DMS153 (cell line): Measurements from ENCODE around the gene TRMT2B.
"Not testable (repeated sequence)": the region's sequence is repeated elsewhere in the genome, so short reads cannot be mapped to it uniquely, and the experiment has no call there.

ENCODE experiments used
- DNase-seq: peaks from one replicate; lab custom pipeline; 2025; lab: John Stamatoyannopoulos, UW

Gene TRMT2B

GRCh38 chrX:101009090-101009489 lies 42.8 kb downstream of the TRMT2B start:
- no peak for DNase-seq

DNA sequence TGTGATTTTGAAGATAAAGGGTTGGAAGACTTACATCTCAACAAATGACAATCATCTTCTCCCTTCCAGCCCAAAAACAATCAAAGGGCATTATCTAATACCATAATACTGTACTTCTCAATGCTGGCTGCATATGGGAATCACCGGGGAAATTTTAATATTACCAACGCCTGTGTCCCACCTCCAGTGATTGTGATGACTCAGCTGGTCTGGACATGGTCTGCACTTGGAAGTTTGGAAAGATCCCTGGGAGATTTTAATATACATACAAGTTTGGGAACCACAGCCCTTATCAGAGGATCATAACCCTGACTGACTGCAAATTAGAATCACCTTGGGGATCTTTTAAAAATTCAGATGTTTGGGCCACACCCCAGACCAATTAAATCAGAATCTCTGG lies 52.5 kb downstream of the TRMT2B start:
- no peak for DNase-seq

DNA sequence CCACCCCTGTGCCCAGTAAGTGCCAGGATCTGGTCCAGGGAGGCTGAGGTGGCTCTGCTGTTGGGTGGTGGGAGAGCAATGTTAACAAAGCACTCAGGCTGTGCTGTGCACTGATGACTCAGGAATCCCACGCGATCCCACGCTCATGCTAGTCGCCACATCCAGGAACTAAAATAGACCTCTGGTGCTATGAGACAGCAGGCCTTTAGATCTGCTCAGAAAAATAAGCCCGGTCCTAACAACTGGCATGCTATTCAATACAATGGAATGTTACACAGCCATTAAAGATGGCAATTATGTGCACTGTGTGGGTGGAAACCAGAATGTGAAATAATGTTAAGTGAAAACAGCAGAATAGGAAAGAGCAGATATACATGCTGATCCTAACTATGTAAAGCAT lies 56.4 kb downstream of the TRMT2B start:
- no peak for DNase-seq

DNA sequence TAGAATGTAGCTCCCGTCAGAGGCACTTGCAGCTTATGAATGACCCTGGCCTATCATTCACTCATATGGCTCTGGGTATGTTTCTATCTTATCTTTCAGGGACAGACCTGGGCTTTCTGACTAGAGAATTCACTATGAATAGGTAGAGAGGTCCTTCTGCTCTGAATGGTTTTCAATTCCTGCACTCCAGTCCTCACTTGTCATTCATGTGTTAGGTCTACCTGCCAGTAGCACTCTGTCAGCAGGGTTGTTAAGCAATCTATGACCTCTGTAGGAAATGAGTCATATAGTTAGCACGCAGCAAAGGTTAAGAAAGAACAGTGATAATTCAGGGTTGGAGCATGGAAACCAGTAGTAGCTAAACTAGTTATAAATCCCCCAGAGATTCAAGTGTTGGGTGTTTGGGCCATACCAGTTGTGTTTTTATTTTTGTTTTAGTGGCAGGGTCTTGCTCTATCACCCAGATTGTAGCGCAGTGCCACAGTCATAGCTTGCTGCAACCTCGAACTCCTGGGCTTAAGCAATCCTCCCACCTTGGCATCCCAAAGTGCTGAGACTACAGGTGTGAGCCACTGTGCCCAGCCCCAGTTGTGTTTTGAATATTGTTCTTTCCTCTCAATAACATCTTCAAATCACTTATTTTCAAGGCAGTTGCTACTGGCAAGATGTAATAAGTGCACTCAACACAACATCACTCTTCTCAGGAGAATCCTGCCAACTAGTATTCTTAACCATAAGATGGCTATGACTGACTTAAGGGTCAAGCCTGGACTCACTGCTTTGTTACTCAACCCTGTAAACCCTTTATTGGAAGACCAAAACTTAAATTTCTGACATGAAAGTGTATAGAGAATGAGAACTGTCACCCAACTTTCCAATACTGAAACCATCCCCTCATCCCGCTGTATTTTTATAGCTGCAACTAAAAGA lies 57.3 kb downstream of the TRMT2B start:
- no peak for DNase-seq

DNA sequence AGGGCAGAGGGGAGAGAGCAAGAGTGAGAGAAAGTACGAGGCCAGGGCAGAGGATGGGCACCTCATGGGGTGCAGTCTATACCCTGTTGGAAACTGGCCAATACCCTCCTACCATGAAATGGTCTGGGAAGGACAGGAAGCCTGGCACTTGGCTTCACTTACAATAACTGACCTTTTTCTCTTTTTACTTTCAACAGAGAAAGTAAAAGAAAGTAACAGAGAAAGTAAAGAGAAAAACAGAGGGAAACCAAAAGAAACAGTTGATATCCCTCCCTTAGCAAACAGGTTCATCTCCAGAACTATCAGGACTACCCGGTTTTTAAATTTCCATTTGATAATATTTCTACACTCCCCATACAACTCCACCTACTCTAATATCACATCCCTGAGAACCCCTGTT lies 61.8 kb downstream of the TRMT2B start:
- DNase-seq, result no peak

DNA sequence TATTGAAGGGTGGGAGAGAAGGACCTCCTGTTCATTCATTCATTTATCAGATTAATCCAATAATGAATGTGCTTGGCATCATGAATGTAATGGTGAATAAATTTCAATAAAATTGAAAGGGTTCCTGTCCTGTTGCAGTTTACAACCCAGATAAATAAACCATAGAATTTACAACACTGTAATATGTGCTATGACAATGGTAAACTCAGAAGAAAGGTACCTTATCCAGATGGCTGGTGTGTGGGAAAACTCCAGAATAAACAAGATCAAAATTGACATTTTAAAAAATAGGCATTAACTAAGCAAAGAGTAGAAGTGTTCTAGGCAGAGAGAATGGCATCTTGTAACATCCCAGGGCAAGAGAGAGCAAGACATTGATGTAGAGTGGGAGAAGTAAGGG lies 67.1 kb downstream of the TRMT2B start:
- DNase-seq, result no peak

DNA sequence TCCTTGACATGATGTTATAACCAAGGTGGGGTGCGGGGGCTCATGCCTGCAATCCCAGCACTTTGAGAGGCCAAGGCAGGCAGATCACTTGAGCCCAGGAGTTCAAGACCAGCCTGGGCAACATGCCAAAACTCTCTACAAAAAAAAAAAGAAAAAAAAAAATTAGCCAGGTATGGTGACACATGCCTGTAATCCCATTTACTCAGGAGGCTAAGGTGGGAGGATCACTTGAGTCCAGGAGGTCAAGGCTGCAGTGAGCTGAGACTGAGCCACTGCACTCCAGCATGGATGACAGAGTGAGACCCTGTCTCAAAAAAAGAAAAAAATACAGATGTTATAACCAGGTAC lies 70.4 kb downstream of the TRMT2B start:
- not testable (repeated sequence) for DNase-seq

DNA sequence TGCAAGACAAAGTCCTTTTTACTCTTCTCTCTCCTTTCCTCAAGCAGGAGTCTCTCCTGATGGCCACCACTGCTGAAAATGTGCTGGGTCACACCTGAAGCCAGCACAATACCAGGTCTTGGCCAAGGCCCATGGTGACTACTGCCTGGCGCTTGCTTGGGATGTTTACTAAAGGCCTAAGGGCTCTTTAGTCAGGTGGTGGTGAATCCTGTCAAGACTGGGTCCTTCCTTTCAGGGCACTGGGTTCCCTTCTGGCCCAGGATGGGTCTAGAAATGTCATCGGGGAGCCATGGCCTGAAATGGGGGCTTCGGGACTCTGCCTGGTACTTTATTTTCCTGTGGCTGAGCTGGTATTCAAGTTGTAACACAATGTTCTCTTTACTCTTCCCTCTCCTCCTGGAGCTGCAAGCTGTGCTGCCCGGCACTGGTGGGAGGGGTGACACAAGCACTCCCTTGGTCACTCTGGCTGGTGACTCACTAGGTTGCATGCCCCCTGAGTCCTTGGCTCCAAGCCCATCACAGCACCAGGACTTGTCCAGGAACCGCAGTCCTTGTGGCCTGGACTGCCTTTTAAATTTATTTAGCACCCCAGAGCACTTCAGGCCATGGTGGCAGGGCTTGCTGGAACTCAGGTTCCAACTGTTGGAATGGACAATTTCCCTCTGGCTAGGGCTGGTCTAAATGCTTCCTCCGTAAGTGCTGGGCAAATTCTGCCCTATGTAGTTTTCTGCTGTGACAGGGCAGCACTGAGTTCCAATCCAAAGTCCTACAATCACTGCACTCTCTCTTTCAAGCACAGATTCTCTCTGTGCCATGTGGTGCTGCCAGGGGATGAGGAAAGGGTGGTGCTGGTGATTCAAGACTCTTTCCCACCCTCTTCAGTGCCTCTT lies 71.1 kb downstream of the TRMT2B start:
- no peak for DNase-seq

DNA sequence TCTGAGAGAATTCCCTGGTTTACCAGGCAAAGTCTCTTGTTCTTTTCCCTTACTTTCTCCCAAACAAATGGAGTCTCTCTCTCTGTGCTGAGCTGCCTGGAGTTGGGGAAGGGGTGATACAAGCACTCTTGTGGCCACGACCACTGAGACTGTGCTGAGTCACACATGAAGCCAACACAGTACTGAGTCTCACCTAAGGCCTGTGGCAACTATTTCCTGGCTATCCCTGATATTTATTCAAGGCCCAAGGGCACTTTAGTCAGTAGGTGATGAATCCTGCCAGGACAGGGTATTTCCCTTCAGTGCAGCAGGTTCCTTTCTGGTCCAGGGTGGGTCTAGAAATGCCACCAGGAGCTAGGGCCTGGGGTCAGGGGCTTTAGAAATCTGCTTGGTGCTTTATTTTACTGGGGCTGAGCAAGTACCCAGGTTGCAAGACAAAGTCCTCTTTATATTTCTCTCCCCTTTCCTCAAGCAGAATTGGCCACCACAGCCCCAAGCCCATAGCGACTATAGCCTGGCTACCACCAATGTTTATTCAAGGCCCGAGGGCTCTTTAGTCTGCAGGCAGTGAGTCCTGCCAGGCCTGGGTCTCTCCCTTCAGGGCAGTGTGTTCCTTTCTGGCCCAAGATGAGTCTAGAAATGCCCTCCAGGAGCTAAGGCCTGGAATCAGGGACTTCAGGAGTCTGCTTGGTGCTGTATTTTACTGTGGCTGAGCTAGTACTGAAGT lies 71.9 kb downstream of the TRMT2B start:
- no peak for DNase-seq

DNA sequence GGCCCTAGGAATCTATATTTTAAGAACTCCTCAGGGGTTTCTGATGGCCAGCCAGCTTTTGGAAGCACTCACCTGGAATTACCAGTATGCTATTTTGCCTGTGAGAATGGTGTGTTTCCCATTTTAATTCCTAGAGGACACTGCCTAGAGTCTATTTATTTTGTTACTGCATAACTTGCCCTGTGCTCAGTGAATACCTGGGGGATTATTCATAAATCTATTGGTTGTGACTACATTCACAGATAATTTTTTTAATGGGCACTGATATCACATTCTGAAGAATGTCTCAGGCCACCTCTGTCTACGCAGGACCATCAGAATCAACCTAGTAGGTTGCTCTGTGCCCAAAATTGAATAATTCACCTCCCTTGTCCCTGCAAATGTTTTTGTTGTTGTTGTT lies 75.7 kb downstream of the TRMT2B start:
- no peak for DNase-seq

GRCh38 chrX:100975212-100975611 lies 76.7 kb downstream of the TRMT2B start:
- DNase-seq, result no peak

- DNase-seq, result no peak
These were observed 78.5 kb downstream of the TRMT2B start for GRCh38 chrX:100973411-100973810.

DNA sequence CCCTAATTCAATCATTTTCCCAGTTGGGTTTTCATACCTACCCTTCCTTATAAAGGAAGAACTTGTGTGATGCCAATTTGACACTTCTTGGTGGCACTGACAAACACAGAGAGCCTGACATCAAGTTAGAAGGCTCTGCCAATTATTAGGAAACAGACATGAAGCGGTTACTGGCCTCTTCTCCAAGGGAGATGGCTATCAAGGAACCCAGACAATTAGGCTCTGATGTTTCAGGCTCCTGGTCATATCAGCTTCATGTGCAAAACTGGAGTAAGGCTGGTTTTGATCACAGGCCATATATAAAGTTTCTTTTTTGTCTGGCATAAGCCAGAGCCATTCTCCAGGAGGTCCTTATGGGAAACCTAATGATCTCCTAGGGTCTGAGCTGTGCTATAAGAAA lies 82.0 kb downstream of the TRMT2B start:
- no peak for DNase-seq

DNA sequence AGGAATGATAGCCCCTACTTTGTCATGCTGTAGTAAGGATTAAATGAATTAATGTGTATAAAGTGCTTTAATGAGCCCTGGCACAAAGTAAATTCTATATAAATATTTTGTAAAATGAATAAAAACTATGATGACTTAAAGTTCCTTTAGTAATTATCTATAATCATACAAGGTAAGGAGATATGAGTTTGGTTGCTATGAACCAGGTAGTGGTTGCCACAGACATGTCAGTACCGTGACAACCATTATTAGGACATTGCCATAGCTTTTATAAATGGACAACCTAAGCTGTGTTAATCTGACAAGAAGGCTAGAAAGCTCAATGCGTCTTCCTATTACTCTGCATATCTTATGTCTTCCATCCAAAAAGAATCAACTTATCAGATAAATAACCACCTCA lies 82.5 kb downstream of the TRMT2B start, which contains the start of gene ARL13A:
Gene ARL13A (plus strand): TSS at position 301 of the 400 bp plus-strand sequence. CDS start 3,982 bp downstream, outside the sequence.
- DNase-seq, result no peak

DNA sequence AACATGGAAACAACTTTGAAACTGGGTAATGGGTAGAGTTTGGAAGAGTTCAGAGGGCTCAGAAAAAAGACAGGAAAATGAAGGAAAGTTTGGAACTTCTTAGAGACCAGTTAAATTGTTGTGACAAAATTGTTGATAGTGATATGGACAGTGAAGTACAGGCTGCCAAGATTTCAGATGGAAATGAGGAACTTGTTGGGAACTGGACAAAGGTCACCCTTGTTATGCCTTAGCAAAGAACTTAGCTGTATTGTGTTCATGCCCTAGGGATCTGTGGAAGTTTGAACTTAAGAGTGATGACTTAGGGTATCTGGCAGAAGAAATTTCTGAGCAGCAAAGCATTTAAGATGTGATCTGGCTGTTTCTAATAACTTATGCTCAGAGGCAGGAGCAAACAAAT lies 87.5 kb downstream of the TRMT2B start:
- no peak for DNase-seq

GRCh38 chrX:100962811-100963210 lies 89.1 kb downstream of the TRMT2B start:
- no peak for DNase-seq
